DOHH2 (cell line): ENCODE measurements around the gene SLC1A4.

Experiments used
- H3F3A ChIP-seq: fragments of 200-600 bp; sonication (generic), shearing (Covaris generic); 2 replicates; pipeline ENCODE4 v1.6.0; 2016; ENCODE audit warnings: antibody characterized with exemption, mild to moderate bottlenecking; ENCODE audit not compliant: control insufficient read depth, insufficient read depth
- H3K27ac ChIP-seq: fragments of 200-600 bp; sonication (generic); 2 replicates; pipeline ENCODE4 v1.5.1; 2014; ENCODE audit warnings: low read depth, mild to moderate bottlenecking, low read length, moderate library complexity
- H3K27me3 ChIP-seq: fragments of 200-600 bp; sonication (generic); 2 replicates; pipeline ENCODE4 v1.6.1; 2014; ENCODE audit warnings: mild to moderate bottlenecking, low read length, mixed read lengths; ENCODE audit not compliant: control insufficient read depth
- H3K36me3 ChIP-seq: fragments of 200-600 bp; sonication (generic); 2 replicates; pipeline ENCODE4 v1.6.1; 2014; ENCODE audit warnings: mild to moderate bottlenecking, low read length, moderate library complexity, mixed read lengths; ENCODE audit not compliant: control insufficient read depth
- H3K4me1 ChIP-seq: fragments of 200-600 bp; sonication (generic); 2 replicates; pipeline ENCODE4 v1.6.1; 2014; ENCODE audit warnings: mild to moderate bottlenecking, low read length, mixed read lengths; ENCODE audit not compliant: control insufficient read depth
- H3K4me2 ChIP-seq: fragments of 200-600 bp; sonication (generic); 2 replicates; pipeline ENCODE4 v1.6.0; 2014; ENCODE audit warnings: mild to moderate bottlenecking, low read length, moderate library complexity
- H3K4me3 ChIP-seq: fragments of 200-600 bp; sonication (generic); 2 replicates; pipeline ENCODE4 v1.5.1; 2014; ENCODE audit warnings: mild to moderate bottlenecking, low read length, mixed read lengths
- H3K79me2 ChIP-seq: fragments of 200-600 bp; sonication (generic); 2 replicates; pipeline ENCODE4 v1.6.1; 2014; ENCODE audit warnings: mild to moderate bottlenecking, low read length, mixed read lengths; ENCODE audit not compliant: control insufficient read depth
- H3K9me2 ChIP-seq: fragments of 200-600 bp; sonication (generic); replicated peaks from 2 replicates; pipeline ENCODE4 v1.6.1; 2014; ENCODE audit warnings: mild to moderate bottlenecking, low read length, mixed read lengths; ENCODE audit not compliant: control insufficient read depth
- H3K9me3 ChIP-seq: fragments of 200-600 bp; sonication (generic); 2 replicates; pipeline ENCODE4 v1.6.1; 2014; ENCODE audit warnings: antibody characterized with exemption, low read length, mixed read lengths; ENCODE audit not compliant: control insufficient read depth, insufficient read depth
- H4K20me1 ChIP-seq: fragments of 200-600 bp; sonication (generic); 2 replicates; pipeline ENCODE4 v1.6.0; 2014; ENCODE audit warnings: low read depth, mild to moderate bottlenecking, antibody characterized with exemption, low read length, moderate library complexity; ENCODE audit not compliant: control insufficient read depth, insufficient read depth
- EZH2phosphoT487 ChIP-seq: fragments of 200-600 bp; sonication (generic); IDR thresholded peaks from 2 replicates; pipeline ENCODE4 v1.6.1; 2017; ENCODE audit warnings: borderline replicate concordance, mild to moderate bottlenecking, antibody characterized with exemption, low read length, moderate library complexity, mixed read lengths
- TF ChIP-seq, protein P1 (sequence below): fragments of 200-600 bp; sonication (generic); IDR thresholded peaks from one replicate; pipeline ENCODE4 v1.5.1; 2014; ENCODE audit warnings: antibody characterized with exemption, mild to moderate bottlenecking, low read depth, low read length; ENCODE audit not compliant: poor library complexity, severe bottlenecking

The SLC1A4 gene

DNA sequence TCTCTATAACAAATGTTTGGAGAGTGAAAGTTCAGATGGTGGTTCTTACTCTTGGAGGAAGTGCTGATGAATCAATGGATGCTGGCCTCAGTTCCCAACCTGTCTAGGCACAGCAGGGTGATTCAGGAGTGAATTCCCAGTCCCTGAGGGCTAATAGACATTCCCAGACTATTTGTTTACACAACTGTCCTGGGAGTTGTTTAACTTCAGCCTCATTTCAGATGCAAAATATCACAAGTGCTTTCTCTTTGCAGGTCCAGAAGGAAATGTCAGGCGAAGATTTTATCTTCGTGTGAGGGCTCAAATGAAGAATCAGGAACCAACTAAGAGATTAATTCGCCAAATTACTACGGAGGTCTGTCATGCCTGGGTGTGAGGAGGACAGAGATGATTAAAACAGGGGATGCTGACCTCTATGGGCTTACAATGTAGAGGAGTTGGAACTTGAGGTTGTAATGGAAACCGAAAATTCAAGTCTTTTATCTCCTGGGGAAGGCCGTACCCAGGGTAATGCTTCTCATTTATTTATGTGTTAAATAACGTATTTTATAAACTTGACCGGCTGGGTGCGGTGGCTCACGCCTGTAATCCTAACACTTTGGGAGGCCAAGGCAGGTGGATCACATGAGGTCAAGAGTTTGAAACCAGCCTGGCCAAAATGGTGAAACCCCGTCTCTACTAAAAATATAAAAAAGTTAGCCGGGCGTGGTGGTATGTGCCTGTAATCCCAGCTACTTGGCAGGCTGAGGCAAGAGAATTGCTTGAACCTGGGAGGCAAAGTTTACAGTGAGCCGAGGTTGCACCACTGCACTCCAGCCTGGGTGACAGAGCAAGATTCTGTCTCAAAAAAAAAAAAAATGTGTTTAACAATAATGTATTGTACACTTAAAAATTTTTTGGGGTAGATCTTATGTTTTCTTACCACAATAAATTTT lies 38.7 kb upstream of the SLC1A4 start:
- no peaks in the 10 kb centered on the region for H4K20me1 ChIP-seq
- no peak overlapping the region for H3K4me2 ChIP-seq
- H3F3A ChIP-seq, result no peaks in the 10 kb centered on the region; the same call in 1 of the 2 replicates
- no peak overlapping the region for H3K4me3 ChIP-seq
- peaks cover 3% of the 10 kb centered on the region; the same call in 1 of the 2 replicates for H3K36me3 ChIP-seq
- H3K9me2 ChIP-seq, result no peaks in the 10 kb centered on the region
- H3K79me2 ChIP-seq, result no peaks in the 10 kb centered on the region
- TF ChIP-seq, protein P1, sequence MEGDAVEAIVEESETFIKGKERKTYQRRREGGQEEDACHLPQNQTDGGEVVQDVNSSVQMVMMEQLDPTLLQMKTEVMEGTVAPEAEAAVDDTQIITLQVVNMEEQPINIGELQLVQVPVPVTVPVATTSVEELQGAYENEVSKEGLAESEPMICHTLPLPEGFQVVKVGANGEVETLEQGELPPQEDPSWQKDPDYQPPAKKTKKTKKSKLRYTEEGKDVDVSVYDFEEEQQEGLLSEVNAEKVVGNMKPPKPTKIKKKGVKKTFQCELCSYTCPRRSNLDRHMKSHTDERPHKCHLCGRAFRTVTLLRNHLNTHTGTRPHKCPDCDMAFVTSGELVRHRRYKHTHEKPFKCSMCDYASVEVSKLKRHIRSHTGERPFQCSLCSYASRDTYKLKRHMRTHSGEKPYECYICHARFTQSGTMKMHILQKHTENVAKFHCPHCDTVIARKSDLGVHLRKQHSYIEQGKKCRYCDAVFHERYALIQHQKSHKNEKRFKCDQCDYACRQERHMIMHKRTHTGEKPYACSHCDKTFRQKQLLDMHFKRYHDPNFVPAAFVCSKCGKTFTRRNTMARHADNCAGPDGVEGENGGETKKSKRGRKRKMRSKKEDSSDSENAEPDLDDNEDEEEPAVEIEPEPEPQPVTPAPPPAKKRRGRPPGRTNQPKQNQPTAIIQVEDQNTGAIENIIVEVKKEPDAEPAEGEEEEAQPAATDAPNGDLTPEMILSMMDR, result no peak
- TF ChIP-seq EZH2phosphoT487, result no peak
- H3K9me3 ChIP-seq, result peaks cover 1% of the 10 kb centered on the region; the same call in 1 of the 2 replicates
- H3K27ac ChIP-seq, result no peak overlapping the region
- peaks cover 45% of the 10 kb centered on the region for H3K4me1 ChIP-seq
- no peaks in the 10 kb centered on the region for H3K27me3 ChIP-seq

DNA sequence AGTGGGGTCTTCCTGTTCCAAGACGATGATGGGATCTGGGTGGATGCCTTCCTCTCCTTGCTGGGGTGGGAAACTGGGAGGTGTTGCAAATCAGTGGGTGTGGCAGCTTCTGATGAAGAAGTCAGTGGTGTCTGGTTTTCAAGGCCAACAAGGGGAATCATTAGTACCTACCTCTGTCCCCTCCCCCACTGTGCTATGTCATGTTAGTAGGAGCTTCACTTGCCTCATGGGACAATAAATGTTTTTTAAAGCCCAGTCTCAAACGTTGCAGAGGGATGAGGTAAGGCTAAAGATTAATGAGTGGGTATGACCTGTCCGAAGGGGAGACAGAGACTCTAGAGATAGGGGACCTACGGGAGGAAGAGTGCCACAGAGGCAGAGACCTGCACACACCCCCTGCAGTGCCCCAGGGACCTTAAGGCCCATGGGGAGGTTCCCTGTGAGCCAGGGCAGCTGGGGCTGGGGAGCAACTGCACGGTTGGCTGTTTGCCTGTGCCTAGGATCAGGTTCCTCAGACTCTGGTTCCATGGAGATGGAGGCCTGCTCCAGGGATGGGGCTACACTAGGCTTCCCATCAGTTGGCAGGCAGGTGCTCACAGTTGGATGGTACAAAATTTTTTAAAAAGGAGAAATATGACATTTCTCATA lies 37.8 kb upstream of the SLC1A4 start:
- H3K9me3 ChIP-seq, result peaks cover 4% of the 10 kb centered on the region; the same call in 1 of the 2 replicates
- H4K20me1 ChIP-seq, result no peaks in the 10 kb centered on the region
- no peaks in the 10 kb centered on the region for H3K36me3 ChIP-seq
- no peaks in the 10 kb centered on the region for H3K27me3 ChIP-seq
- no peaks in the 10 kb centered on the region for H3K9me2 ChIP-seq
- no peaks in the 10 kb centered on the region for H3K79me2 ChIP-seq
- peaks cover 36% of the 10 kb centered on the region for H3K4me1 ChIP-seq
- no peak overlapping the region for H3K27ac ChIP-seq
- TF ChIP-seq, protein P1, result no peak
- TF ChIP-seq EZH2phosphoT487, result no peak
- H3K4me3 ChIP-seq, result no peak overlapping the region
- H3F3A ChIP-seq, result no peaks in the 10 kb centered on the region
- H3K4me2 ChIP-seq, result no peak overlapping the region

DNA sequence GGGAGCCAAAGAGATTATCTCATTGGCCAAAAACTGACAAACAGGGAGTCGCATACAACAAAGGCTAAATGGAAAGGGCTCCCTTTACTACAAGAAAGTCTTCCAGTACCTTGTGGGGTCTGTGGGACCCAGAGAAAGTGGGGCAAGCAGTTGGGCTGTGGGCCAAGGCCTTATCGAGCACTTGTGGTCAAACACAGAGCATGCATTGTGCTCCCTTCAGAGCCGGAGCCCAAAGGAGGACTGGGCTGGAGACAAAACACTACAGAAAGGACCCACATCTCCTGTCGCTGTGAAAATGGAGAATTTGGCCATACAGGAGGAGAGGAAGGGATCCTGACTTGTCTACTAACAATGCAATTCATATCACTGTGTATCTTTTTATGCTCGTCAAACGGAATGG lies 37.1 kb upstream of the SLC1A4 start:
- Histone ChIP-seq H3K9me3 (peaks cover 4% of the 10 kb centered on the region; the same call in 1 of the 2 replicates), H3K4me1 (peaks cover 29% of the 10 kb centered on the region), H4K20me1 (no peaks in the 10 kb centered on the region), H3K79me2 (no peaks in the 10 kb centered on the region), H3K4me3 (no peak overlapping the region), H3K4me2 (no peak overlapping the region), H3K27ac (no peak overlapping the region), H3K9me2 (no peaks in the 10 kb centered on the region), H3F3A (no peaks in the 10 kb centered on the region), H3K36me3 (no peaks in the 10 kb centered on the region), H3K27me3 (no peaks in the 10 kb centered on the region)
- no peak for TF ChIP-seq EZH2phosphoT487
- TF ChIP-seq, protein P1, result no peak
